H1 (cell line): Measurements from ENCODE around the gene CST5.

Source experiments
- TF ChIP-seq, protein P1 (sequence below): IDR thresholded peaks from 2 replicates; pipeline ENCODE4 v1.6.1; 2012; ENCODE audit warnings: low read length, inconsistent platforms
- TF ChIP-seq, protein P2 (sequence below), 3 experiments: IDR thresholded peaks; 1 replicate in 2 of 3; 2 replicates in 1 of 3; pipeline versions ENCODE4 v1.5.1 to v1.6.1; 2011; ENCODE audit warnings: low read length in 3 of 3, mild to moderate bottlenecking in 3 of 3, inconsistent platforms in 2 of 3, low read depth in 1 of 3, moderate library complexity in 1 of 3; ENCODE audit not compliant: insufficient read depth in 1 of 3; ENCODE audit errors: control extremely low read depth in 1 of 3

DNA sequence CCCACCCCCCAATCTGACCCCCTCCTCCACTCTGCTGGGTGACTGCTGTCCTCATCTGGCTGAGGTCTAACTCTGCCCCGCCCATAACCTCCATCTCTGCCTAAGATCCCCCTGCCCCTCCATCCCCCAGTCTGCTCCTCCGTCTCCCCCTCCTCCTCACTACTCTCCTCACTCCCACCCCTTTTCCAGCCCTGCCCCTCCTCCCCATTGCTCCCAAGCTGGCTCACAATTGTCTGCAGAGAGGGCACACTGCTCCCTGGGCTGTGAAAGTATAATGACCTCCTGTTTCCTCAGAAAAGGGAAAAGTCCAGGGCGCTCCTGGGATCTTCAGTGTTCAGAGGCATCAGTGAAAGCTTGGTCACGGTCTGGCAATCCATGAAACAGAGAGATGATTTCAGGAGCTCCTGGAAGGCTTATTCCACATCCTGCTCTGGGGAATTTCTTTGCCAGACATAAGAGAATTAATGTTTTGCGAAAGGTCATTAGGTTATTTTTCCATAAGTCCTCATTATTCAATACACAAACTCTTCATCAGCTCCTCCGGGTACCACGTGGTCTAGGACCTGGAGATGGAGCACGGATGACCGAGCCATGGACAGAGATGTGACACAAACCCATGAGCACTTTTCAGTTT, 21.5 kb downstream of the CST5 start:
- TF ChIP-seq, protein P1, sequence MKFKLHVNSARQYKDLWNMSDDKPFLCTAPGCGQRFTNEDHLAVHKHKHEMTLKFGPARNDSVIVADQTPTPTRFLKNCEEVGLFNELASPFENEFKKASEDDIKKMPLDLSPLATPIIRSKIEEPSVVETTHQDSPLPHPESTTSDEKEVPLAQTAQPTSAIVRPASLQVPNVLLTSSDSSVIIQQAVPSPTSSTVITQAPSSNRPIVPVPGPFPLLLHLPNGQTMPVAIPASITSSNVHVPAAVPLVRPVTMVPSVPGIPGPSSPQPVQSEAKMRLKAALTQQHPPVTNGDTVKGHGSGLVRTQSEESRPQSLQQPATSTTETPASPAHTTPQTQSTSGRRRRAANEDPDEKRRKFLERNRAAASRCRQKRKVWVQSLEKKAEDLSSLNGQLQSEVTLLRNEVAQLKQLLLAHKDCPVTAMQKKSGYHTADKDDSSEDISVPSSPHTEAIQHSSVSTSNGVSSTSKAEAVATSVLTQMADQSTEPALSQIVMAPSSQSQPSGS = no peak
- TF ChIP-seq, protein P2, sequence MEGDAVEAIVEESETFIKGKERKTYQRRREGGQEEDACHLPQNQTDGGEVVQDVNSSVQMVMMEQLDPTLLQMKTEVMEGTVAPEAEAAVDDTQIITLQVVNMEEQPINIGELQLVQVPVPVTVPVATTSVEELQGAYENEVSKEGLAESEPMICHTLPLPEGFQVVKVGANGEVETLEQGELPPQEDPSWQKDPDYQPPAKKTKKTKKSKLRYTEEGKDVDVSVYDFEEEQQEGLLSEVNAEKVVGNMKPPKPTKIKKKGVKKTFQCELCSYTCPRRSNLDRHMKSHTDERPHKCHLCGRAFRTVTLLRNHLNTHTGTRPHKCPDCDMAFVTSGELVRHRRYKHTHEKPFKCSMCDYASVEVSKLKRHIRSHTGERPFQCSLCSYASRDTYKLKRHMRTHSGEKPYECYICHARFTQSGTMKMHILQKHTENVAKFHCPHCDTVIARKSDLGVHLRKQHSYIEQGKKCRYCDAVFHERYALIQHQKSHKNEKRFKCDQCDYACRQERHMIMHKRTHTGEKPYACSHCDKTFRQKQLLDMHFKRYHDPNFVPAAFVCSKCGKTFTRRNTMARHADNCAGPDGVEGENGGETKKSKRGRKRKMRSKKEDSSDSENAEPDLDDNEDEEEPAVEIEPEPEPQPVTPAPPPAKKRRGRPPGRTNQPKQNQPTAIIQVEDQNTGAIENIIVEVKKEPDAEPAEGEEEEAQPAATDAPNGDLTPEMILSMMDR (IDR thresholded peaks at IDR 0.05; ENCODE audit: control extremely low read depth in 1 of 3, insufficient read depth in 1 of 3, low read depth in 1 of 3, low read length in 3 of 3) = no peak
